K562 (cell line): ENCODE results near the gene KAT5. TPM values are rescaled to one million over a fixed set of nuclear protein-coding genes. Genes with fewer than 3 reads are reported as not detected.

Experiments used
- CBX1 ChIP-seq: sonication (generic); IDR thresholded peaks from 2 replicates; pipeline ENCODE4 v1.6.1; 2016; ENCODE audit warnings: antibody characterized with exemption, low read depth, mild to moderate bottlenecking
- CHAMP1 ChIP-seq: fragments of 450-650 bp; IDR thresholded peaks from 2 replicates; pipeline ENCODE4 v1.6.1; 2016; ENCODE audit warnings: mild to moderate bottlenecking
- DMBX1 ChIP-seq: fragments of 250-450 bp; sonication (Bioruptor Pico); IDR thresholded peaks from 2 replicates; pipeline ENCODE4 v1.8.0; 2022; ENCODE audit warnings: inconsistent platforms, mild to moderate bottlenecking, moderate library complexity, borderline replicate concordance
- GTF3C2 ChIP-seq: IDR thresholded peaks from 3 replicates; pipeline ENCODE4 v1.6.1; 2011; ENCODE audit warnings: borderline replicate concordance, mild to moderate bottlenecking, moderate library complexity; ENCODE audit not compliant: insufficient read length; ENCODE audit errors: extremely low read depth
- HINFP ChIP-seq: fragments of 450-650 bp; conservative IDR thresholded peaks from 2 replicates; pipeline ENCODE4 v1.6.1; 2016; ENCODE audit warnings: missing genetic modification characterization, low read depth, mild to moderate bottlenecking, control low read depth, missing compliant biosample characterization
- MCM2 ChIP-seq: fragments of 450-650 bp; IDR thresholded peaks from 2 replicates; pipeline ENCODE4 v1.6.1; 2017; ENCODE audit warnings: low read depth, mild to moderate bottlenecking
- PPARD ChIP-seq: fragments of 250-450 bp; sonication (Bioruptor Pico); IDR thresholded peaks from 2 replicates; pipeline ENCODE4 v1.8.0; 2022; ENCODE audit warnings: inconsistent platforms, mild to moderate bottlenecking, moderate library complexity
- SMARCA4 ChIP-seq: fragments of 450-650 bp; IDR thresholded peaks from 2 replicates; pipeline ENCODE4 v1.6.1; 2016
- XRCC3 ChIP-seq: fragments of 450-650 bp; IDR thresholded peaks from 2 replicates; pipeline ENCODE4 v1.6.1; 2017; ENCODE audit warnings: mild to moderate bottlenecking, moderate library complexity
- ZNF407 ChIP-seq: fragments of 450-650 bp; IDR thresholded peaks from 2 replicates; pipeline ENCODE4 v1.6.1; 2016; ENCODE audit warnings: low read depth
- ZNF583 ChIP-seq: fragments of 250-450 bp; sonication (Bioruptor Pico); IDR thresholded peaks from 2 replicates; pipeline ENCODE4 v1.4.0; 2020
- polyA plus RNA-seq, 8 experiments: library from polyadenylated mRNA; depleted of rRNA in 4 of 8; stranded (reverse) in 5 of 8; unstranded in 3 of 8; fragments of >200 nt; fragmentation: Nextera tagmentation in 2 of 8; fragmentation: Illumina TruSeq in 1 of 8; extraction: Ambion mirVana in 2 of 8; extraction: Trizol in 1 of 8; gene quantifications; 2 replicates each; pipeline versions ENCODE4 v1.2.1 to v1.2.3, GENCODE V29; 2011 to 2014; ENCODE audit warnings: inconsistent platforms in 1 of 8, missing spikeins in 1 of 8
- total RNA-seq, 7 experiments: library from RNA; depleted of rRNA in 6 of 7; stranded (reverse); fragments of >200 nt in 6 of 7; fragmentation: Illumina TruSeq in 2 of 7; extraction: Trizol in 2 of 7; gene quantifications; 2 replicates each; pipeline versions ENCODE4 v1.2.1 to v1.2.3, GENCODE V29; 2011 to 2021; ENCODE audit warnings: low replicate concordance in 1 of 7

The KAT5 gene
- total and polyA plus RNA-seq, 9 of the 15 experiments (the other 6 are each of a cell fraction or from before 2014, with no cell fraction given): 3.6 to 76.8 (median 52.7) TPM

GRCh38 chr11:65711785-65712632 lies at the start of gene KAT5 (continued):
- TF ChIP-seq ZNF407: no peak
- peak; percentile 75; the same call in 1 of the 2 replicates for TF ChIP-seq CBX1
- TF ChIP-seq DMBX1 (CRISPR knock-in tag): peak; percentile 88
- TF ChIP-seq SMARCA4: no peak
- TF ChIP-seq ZNF583 (CRISPR knock-in tag): peak; percentile 92
- TF ChIP-seq CHAMP1: no peak; the same call in 1 of the 2 replicates
- no peak for TF ChIP-seq XRCC3
- no peak for TF ChIP-seq GTF3C2
- no peak for TF ChIP-seq MCM2
- no peak for TF ChIP-seq PPARD (CRISPR knock-in tag)
- TF ChIP-seq HINFP (tag): peak; percentile 40; the same call in 1 of the 2 replicates
